ENCODE measurements around the gene PLXNA2. TPM values are rescaled to one million over a fixed set of nuclear protein-coding genes. Genes with fewer than 3 reads are reported as not detected.

The PLXNA2 gene
- total and polyA plus RNA-seq, 2 of the 4 experiments (the other 2 are of a cell fraction): 0.72 to 1.1 TPM

GRCh38 chr1:208133355-208133754 is 110.8 kb downstream of the PLXNA2 start:
- ATAC-seq (ENCODE audit: low read depth): no peak
- Histone ChIP-seq H3K27ac (ENCODE audit: insufficient read depth, low read length) (no peak overlapping the region), H4K20me1 (ENCODE audit: insufficient read depth, low read length) (no peaks in the 10 kb centered on the region), H3K4ac (ENCODE audit: low read depth, low read length) (no peak overlapping the region), H2BK15ac (ENCODE audit: low read depth, low read length) (no peak overlapping the region), H4K8ac (ENCODE audit: low read depth in 2 of 2, low read length in 2 of 2) (no peak overlapping the region), H4K5ac (ENCODE audit: low read depth, low read length) (no peak overlapping the region), H3K79me1 (ENCODE audit: low read depth in 1 of 2, low read length in 2 of 2) (no peaks in the 10 kb centered on the region), H3K4me1 (ENCODE audit: control insufficient read depth, insufficient read depth, low read length) (0 out of 2 replicates have a peak, but pooled peaks cover 2% of the 10 kb centered on the region), H3K56ac (ENCODE audit: extremely low read depth, insufficient read depth, low read length) (no peak overlapping the region), H3K23ac (ENCODE audit: low read depth, low read length) (no peak overlapping the region), H2BK20ac (ENCODE audit: low read depth, low read length) (no peak overlapping the region), H3K36me3 (ENCODE audit: control insufficient read depth, insufficient read depth, low read length) (no peaks in the 10 kb centered on the region), H3K14ac (replicated peaks; ENCODE audit: low read depth, low read length) (no peak overlapping the region), H2AK9ac (replicated peaks; ENCODE audit: low read depth, low read length, poor library complexity) (no peak overlapping the region), H3K9me3 (ENCODE audit: control insufficient read depth, insufficient read depth, low read length) (no peaks in the 10 kb centered on the region), H2BK120ac (ENCODE audit: low read depth, low read length) (no peak overlapping the region), H3K4me2 (ENCODE audit: low read depth, low read length) (no peak overlapping the region), H2AK5ac (ENCODE audit: low read depth, low read length) (no peak overlapping the region), H3K9me1 (ENCODE audit: insufficient read depth, low read length) (0 out of 2 replicates have a peak, but pooled peaks cover 2% of the 10 kb centered on the region), H4K91ac (ENCODE audit: insufficient read depth, low read depth, low read length) (no peak overlapping the region), H2AFZ (replicated peaks; ENCODE audit: low read length, poor library complexity) (no peak overlapping the region), H3K18ac (ENCODE audit: low read depth, low read length) (no peak overlapping the region), H3K9ac (ENCODE audit: low read depth, low read length) (no peak overlapping the region), H2BK5ac (ENCODE audit: low read depth, low read length, poor library complexity, severe bottlenecking) (no peak overlapping the region), H3K27me3 (ENCODE audit: control insufficient read depth, insufficient read depth, low read length) (no peaks in the 10 kb centered on the region), H3K4me3 (ENCODE audit: insufficient read depth, low read depth, low read length) (no peak overlapping the region)
- dilution Hi-C loops (cut with HindIII; ENCODE audit: low sequenced_read_pairs, unreplicated experiment) (no loop called here), intact Hi-C loops (cut with micrococcal nuclease) (loop anchor here (2.0 kb wide), 1 partner anchor 105 kb away; no protein-coding TSS in a partner anchor), in situ Hi-C loops (cut with MboI; ENCODE audit: low sequenced_read_pairs) (loop anchor here (5.0 kb wide), 1 partner anchor 109 kb away; the partner anchor contains the start of gene PLXNA2)
- no peak for DNase-seq
- no TSS peak for BruUV-seq (replicated peaks)
- POLR2A ChIA-PET (ENCODE audit: unreplicated experiment): interaction anchor here (0.5 kb wide), 1 partner anchor 99 kb away, joined by 3 read pairs; no protein-coding TSS in a partner anchor
- CTCF ChIA-PET: no interaction called here
- no peak for TF ChIP-seq MAZ (IDR thresholded peaks at IDR 0.05; ENCODE audit: borderline replicate concordance, low read depth, low read length)
- no peak for TF ChIP-seq RFX5 (IDR thresholded peaks at IDR 0.05; ENCODE audit: low read depth, low read length)
- no peak for TF ChIP-seq RAD21 (IDR thresholded peaks at IDR 0.05; ENCODE audit: low read length)
- TF ChIP-seq BHLHE40 (IDR thresholded peaks at IDR 0.05; ENCODE audit: low read depth, low read length): no peak
- no peak for TF ChIP-seq CHD1 (IDR thresholded peaks at IDR 0.05; ENCODE audit: low read depth, low read length)
- TF ChIP-seq CEBPB (IDR thresholded peaks at IDR 0.05; ENCODE audit: low read depth, low read length): no peak
- TF ChIP-seq, protein P1, sequence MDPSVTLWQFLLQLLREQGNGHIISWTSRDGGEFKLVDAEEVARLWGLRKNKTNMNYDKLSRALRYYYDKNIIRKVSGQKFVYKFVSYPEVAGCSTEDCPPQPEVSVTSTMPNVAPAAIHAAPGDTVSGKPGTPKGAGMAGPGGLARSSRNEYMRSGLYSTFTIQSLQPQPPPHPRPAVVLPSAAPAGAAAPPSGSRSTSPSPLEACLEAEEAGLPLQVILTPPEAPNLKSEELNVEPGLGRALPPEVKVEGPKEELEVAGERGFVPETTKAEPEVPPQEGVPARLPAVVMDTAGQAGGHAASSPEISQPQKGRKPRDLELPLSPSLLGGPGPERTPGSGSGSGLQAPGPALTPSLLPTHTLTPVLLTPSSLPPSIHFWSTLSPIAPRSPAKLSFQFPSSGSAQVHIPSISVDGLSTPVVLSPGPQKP (IDR thresholded peaks at IDR 0.05; ENCODE audit: borderline replicate concordance, low read depth, low read length): no peak
- TF ChIP-seq MAFK (IDR thresholded peaks at IDR 0.05; ENCODE audit: low read depth, low read length): no peak
- no peak for TF ChIP-seq SMC3 (IDR thresholded peaks at IDR 0.05; ENCODE audit: low read depth, low read length)
- no CpG with 5 or more reads among the region's 2 CpGs for WGBS, 2 experiments (ENCODE audit: extremely low coverage in 2 of 2, insufficient read length in 1 of 2)
